HG03103 (cell line): ENCODE measurements around the gene CAMK2B.
A peak's percentile ranks its signal among the peaks of the same experiment; 100 is the strongest.

ENCODE experiments used
- ATAC-seq: cut with Tn5 transposase; IDR thresholded peaks from one replicate; pipeline ENCODE4 v1.9.1; 2021; ENCODE audit warnings: low read depth; ENCODE audit not compliant: unreplicated experiment

Gene CAMK2B

DNA sequence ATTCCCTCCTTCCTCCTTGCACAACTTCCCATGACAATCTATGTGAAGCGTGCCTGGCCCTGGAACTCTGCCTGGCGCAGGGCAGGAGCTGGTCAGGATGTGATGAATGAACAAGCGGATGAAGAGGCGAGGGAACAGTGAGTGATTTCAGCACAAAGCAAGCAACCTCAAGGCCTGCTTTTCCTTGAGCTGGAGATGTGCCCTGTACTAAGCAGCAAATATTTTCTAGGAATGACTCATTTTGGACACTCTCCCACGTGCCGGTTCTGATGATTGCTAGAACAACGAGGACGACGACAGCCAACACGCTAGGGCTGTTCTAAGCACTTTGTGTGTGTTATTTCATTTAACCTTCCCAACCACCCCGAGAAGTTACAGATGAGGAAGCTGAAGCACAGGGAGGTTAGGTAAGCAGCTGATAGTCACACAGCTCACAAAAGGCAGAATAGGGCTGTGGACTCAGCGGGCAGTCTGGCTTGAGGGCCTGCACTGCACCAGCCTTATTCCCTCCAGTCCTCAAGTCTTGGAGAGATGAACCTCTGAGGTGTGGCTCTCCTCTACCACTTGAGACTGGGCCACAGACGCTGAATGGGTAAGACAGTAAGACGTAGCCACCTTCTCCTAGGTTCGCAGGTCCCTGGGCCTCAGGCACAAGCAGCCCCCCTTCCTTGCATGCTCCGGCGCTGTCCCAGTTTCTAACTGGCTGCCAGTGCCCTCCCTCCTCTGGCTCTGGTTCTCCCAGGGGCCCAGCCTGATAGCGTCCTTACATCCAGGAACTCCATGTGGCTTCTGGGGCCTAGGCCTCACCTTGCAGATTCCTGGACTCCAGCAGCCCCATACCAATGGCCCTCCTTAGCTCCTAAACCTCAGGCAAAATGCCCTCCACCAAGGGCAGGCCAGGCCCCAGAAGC, 65.6 kb downstream of the CAMK2B start:
- ATAC-seq: no peak

- ATAC-seq: no peak
Measured at GRCh38 chr7:44258865-44259546, 66.4 kb downstream of the CAMK2B start.

DNA sequence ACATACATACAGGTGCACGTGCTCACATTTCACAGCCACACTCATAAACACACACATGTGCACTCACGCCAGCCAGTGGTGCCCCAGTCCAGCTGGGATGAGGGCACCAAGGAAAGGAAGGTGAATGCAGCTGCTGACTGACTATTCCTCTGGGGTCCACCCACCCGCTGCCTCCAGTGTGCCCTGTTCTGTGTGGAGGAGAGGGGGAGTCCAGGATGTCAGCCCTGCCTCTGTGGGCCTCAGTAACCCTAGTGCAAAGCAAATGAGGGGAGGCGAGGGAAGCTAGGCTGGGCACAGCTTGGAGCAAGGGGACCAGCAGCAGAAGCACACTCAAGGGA, 67.0 kb downstream of the CAMK2B start:
- ATAC-seq: no peak

DNA sequence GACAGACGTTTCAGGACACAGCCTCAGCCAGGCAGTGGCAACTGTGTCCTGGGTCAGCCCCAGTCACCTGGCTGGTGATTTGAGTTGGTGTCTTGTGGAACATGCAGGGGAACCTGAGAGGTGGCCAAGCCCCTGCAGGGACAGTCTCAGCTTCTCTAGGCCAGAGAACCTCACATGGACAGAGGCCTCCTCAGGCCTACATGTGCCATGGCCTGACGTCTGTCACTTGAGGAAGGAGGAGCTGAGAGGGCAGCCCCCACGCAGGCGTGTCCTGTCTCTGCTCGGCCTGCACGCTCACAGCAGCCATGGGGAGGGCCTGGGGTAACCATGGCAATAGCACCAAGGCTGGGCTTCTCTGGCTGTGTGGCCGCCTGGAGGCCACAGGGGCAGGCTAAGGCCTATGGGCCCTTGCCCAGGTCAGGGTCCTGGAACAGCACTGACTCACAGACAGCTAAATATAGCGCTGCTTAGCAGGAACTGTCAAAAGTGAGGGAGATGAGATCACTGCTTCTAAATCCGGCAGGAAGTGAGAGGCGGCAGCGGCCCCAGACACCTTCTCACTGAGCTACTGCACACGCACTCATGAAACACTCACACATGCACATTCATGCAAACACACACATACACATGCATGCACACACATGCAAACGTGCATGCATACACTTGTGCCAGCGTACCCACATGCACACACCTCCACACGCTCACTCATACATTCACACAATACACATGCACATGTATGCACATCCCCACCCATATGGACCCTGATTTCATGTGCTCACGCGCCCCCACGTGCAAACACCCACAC, 67.6 kb downstream of the CAMK2B start:
- peak; percentile 88 for ATAC-seq

DNA sequence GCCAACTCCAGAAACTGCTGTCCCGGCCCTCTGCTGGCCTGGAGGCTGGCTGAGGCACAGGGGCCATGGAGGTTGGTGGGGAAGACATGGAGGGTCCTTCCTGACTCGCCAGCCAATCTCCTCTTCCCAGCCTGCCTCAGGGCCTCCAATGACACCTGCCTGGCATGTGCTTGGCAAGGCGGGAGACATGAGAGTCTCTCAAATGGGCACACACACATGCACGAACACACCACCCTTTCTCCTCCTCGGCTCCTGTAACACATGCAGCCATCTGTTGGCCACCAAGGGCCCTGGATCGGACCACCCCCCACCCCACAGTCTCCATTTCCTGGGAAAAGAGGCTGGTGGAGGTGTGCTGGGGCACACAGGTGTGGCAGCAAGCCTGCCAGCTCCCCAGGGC, 68.2 kb downstream of the CAMK2B start:
- ATAC-seq: no peak

DNA sequence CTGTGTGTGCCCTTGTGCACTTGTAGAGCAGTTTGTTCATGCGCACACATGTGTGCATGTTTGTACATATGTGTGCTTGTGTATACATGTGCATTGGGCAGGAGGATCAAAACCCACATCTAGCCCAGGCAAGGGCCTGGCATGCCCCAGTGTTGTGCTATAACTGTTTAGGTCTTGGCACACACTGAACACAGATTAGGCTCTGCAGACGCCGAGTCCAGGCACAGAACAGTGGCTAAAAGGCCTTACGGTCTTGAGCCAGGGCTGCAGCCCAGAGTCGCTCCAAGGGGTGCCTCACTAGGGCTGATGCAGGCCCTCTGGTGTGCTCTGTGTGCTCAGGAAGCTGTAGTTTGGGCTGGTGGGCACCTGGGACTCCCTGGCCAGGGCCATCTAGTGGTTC, 68.9 kb downstream of the CAMK2B start:
- no peak for ATAC-seq

DNA sequence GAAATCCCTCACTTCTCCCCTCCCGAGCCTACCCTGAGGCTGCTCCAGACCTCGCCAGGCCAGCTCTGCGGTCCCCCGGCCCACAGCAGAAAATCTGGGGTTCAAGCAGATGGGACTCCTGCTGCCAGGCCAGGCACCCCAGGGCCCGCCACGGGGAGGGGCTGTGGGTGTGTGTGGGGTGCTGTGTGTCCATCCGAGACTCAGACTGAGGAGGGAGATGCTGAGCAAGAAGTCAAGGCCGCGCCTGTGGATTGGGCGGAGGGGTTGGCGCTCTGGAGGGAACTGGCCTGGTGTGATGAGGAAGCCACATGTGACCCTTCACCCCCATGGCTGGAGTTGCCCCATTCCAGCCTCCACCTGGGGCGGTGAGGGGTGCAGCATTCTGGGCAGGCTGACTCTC, 73.5 kb downstream of the CAMK2B start:
- no peak for ATAC-seq

- ATAC-seq: no peak
Measured at GRCh38 chr7:44251269-44251668, 74.1 kb downstream of the CAMK2B start.

- no peak for ATAC-seq
Measured at GRCh38 chr7:44249639-44250234, 75.7 kb downstream of the CAMK2B start.

GRCh38 chr7:44247868-44248651, 77.3 kb downstream of the CAMK2B start:
- ATAC-seq: no peak

DNA sequence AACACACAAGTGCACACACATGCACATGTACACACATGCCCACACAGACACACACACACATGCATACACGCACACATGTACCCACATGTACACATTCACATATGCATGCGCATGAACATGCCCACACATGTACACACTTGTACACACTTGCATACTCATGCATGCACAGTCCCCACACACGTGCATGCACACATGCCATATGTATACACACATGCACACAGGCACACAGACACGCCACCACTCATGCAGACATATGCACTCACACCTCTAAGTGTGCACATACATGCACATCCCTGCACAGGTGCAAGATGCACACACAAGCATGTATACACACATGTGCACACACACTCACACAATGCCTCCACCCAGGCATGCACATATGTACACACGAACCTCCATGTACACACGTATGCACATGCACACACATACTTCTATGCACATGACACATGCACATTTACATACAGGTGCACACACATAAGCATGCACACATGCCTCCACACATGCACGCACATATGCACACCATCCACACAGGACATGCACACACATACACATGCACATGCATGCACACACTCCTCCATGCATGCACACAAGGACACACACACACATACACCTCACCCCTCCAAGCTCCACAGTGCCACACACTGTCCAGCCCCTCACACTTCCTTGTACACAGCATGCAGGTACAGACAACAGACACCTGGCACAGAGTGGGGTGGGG, 78.8 kb downstream of the CAMK2B start:
- ATAC-seq: no peak

DNA sequence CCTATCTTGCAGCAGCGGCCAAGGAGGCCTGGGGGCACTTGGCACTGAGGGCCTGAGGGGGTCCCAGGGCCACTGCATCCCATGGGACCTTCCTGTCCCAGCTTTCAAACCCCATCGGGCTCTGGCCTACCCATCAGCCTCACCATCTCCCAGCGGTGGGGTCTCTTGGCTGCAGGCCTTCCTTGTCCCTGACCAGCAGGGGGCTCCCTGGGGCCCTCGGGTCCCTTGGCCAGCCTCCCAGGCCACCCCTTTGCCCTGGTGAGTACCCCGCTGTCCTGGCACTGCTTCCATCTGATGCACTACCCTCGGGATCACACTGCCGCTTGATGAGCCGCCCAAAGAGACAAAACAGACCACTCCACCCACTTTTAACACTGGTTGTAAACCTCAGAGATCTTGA, 81.1 kb downstream of the CAMK2B start:
- no peak for ATAC-seq

GRCh38 chr7:44242091-44242490, 83.3 kb downstream of the CAMK2B start:
- ATAC-seq: no peak

DNA sequence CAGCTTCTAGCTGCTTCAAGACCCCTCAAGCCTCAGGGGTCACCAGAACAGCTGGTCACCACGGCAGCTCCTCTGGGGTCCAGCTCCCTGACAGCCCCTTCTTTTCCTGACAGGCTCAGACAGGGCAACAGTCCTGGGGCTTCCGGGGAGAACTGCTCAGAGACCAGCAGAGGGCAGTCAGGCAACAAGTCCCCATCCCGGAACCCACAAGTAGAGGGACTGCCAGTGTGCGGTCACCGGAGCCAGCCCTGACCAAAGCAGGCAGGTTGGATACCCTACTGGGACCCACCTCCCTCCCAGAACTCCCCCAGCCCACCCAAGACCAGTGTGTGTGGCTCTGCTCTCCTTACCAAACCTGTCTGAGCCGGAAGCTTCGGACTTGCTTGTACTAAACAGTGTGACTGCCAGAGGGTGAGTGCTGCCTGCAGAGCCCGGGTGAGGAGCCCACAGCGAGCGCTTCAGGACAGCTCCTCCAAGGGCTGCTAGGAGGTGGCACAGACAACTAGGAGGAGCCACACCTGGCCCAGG, 84.3 kb downstream of the CAMK2B start:
- no peak for ATAC-seq

- no peak for ATAC-seq
Measured at GRCh38 chr7:44240376-44240775, 85.0 kb downstream of the CAMK2B start.

GRCh38 chr7:44239361-44239760, 86.0 kb downstream of the CAMK2B start:
- ATAC-seq: no peak

- ATAC-seq: no peak
Measured at GRCh38 chr7:44238116-44238695, 87.2 kb downstream of the CAMK2B start.

GRCh38 chr7:44237696-44238095, 87.7 kb downstream of the CAMK2B start:
- ATAC-seq: no peak

- ATAC-seq: no peak
Measured at GRCh38 chr7:44236333-44236728, 89.1 kb downstream of the CAMK2B start.
